Nephron progenitor cell (in vitro differentiated cells): Measurements from ENCODE around the gene CCDC3.
A peak's percentile ranks its signal among the peaks of the same experiment; 100 is the strongest.
"Not testable (repeated sequence)": the region's sequence is repeated elsewhere in the genome, so short reads cannot be mapped to it uniquely, and the experiment has no call there.

Experiments used
- DNase-seq: peaks from one replicate; pipeline ENCODE4 v3.0.0; 2021
- H3K27ac Mint-ChIP-seq: 2 replicates; pipeline ENCODE4 v1.8.0; 2021; ENCODE audit warnings: mild to moderate bottlenecking, moderate library complexity, mixed read lengths
- H3K27me3 Mint-ChIP-seq: 2 replicates; pipeline ENCODE4 v1.8.0; 2021; ENCODE audit warnings: mild to moderate bottlenecking, low read depth, mixed read lengths; ENCODE audit not compliant: poor library complexity
- H3K36me3 Mint-ChIP-seq: 2 replicates; pipeline ENCODE4 v1.8.0; 2021; ENCODE audit warnings: low read depth, mixed read lengths
- H3K4me1 Mint-ChIP-seq: 2 replicates; pipeline ENCODE4 v1.8.0; 2021; ENCODE audit warnings: mixed read lengths
- H3K4me3 Mint-ChIP-seq: 2 replicates; pipeline ENCODE4 v1.8.0; 2021; ENCODE audit warnings: mild to moderate bottlenecking, moderate library complexity, mixed read lengths
- H3K9me3 Mint-ChIP-seq: 2 replicates; pipeline ENCODE4 v1.8.0; 2021; ENCODE audit warnings: mild to moderate bottlenecking, moderate library complexity, mixed read lengths
- TF ChIP-seq, protein P1 (sequence below): fragments of 200-600 bp; sonication (generic); IDR thresholded peaks from 2 replicates; pipeline ENCODE4 v1.5.0; 2021; ENCODE audit warnings: antibody characterized with exemption

CCDC3 gene

DNA sequence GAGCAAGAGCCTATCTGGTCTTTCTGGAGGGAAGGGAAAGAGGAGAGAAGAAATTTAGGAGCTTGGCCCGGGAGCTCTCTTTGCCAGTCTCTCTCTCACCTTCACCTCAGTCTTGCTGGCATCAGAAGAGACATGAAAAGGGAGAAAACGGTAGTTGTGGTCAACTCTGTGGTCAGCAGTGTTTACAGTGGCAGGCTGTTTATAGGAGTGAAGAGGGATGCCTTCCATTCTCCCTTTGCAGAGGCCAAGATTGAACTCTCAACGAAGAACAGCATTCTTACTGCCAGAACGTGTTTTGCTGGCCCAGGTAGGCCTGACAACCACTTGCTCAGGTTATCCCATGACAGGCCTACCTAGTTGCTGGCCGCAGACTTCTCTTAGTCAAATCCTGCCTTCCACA lies 133.3 kb downstream of the CCDC3 start:
- no peak for DNase-seq
- Mint-ChIP-seq H3K4me3 (no peak overlapping the region), H3K9me3 (peaks cover 4% of the 10 kb centered on the region), H3K27me3 (peaks cover 6% of the 10 kb centered on the region), H3K27ac (no peak overlapping the region), H3K4me1 (peaks cover 26% of the 10 kb centered on the region), H3K36me3 (no peaks in the 10 kb centered on the region)
- TF ChIP-seq, protein P1, sequence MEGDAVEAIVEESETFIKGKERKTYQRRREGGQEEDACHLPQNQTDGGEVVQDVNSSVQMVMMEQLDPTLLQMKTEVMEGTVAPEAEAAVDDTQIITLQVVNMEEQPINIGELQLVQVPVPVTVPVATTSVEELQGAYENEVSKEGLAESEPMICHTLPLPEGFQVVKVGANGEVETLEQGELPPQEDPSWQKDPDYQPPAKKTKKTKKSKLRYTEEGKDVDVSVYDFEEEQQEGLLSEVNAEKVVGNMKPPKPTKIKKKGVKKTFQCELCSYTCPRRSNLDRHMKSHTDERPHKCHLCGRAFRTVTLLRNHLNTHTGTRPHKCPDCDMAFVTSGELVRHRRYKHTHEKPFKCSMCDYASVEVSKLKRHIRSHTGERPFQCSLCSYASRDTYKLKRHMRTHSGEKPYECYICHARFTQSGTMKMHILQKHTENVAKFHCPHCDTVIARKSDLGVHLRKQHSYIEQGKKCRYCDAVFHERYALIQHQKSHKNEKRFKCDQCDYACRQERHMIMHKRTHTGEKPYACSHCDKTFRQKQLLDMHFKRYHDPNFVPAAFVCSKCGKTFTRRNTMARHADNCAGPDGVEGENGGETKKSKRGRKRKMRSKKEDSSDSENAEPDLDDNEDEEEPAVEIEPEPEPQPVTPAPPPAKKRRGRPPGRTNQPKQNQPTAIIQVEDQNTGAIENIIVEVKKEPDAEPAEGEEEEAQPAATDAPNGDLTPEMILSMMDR, result no peak

DNA sequence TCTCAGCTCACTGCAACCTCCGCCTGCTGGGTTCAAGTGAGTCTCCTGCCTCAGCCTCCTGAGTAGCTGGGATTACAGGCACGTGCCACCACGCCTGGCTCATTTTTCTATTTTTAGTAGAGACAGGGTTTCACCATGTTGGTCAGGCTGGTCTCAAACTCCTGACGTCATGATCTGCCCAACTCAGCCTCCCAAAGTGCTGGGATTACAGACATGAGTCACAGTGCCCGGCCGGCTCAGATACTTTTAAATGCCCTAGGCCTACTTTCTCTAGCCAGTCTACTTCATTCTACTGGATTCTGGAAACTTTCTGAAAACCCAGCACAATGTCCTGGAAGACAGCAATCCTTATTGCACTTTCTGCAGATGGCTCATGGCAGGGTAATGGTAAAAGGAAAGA lies 136.0 kb downstream of the CCDC3 start:
- peaks cover 21% of the 10 kb centered on the region for H3K9me3 Mint-ChIP-seq
- not testable (repeated sequence) for H3K4me3 Mint-ChIP-seq, H3K4me1 Mint-ChIP-seq, H3K27me3 Mint-ChIP-seq, H3K27ac Mint-ChIP-seq, H3K36me3 Mint-ChIP-seq, DNase-seq

DNA sequence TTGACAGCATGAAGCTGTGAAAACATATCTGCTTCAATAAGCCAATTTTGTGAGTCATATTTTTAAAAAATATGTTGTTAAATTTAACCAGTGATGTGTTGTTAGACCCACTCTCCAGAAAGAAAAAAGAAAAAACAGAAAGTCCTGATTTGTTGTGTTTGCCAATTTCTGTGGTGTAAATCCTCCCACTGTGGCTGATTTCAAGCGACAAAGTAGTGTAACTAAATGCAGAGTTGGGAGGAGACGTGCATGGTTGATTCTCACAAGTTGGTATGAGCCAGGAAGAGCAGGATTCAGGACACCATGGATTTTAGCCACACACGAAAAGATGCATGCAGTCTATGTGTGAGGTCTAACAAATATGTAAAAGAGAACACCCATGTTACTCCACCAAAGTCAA lies 139.1 kb downstream of the CCDC3 start:
- H3K9me3 Mint-ChIP-seq, result peaks cover 44% of the 10 kb centered on the region
- H3K27me3 Mint-ChIP-seq, result peaks cover 19% of the 10 kb centered on the region
- no peaks in the 10 kb centered on the region for H3K36me3 Mint-ChIP-seq
- no peak overlapping the region for H3K27ac Mint-ChIP-seq
- no peaks in the 10 kb centered on the region for H3K4me1 Mint-ChIP-seq
- H3K4me3 Mint-ChIP-seq, result no peak overlapping the region
- no peak for DNase-seq
- TF ChIP-seq, protein P1, result no peak

GRCh38 chr10:12854988-12855387 lies 146.5 kb downstream of the CCDC3 start:
- H3K36me3 Mint-ChIP-seq, result no peaks in the 10 kb centered on the region
- H3K27ac Mint-ChIP-seq, result no peak overlapping the region
- H3K27me3 Mint-ChIP-seq, result peaks cover 19% of the 10 kb centered on the region
- H3K4me3 Mint-ChIP-seq, result no peak overlapping the region
- no peak for DNase-seq
- H3K9me3 Mint-ChIP-seq, result peaks cover 35% of the 10 kb centered on the region
- H3K4me1 Mint-ChIP-seq, result peaks cover 3% of the 10 kb centered on the region
- TF ChIP-seq, protein P1, result no peak

- DNase-seq, result no peak
- TF ChIP-seq, protein P1, result no peak
- no peaks in the 10 kb centered on the region for H3K36me3 Mint-ChIP-seq
- no peak overlapping the region for H3K27ac Mint-ChIP-seq
- peaks cover 20% of the 10 kb centered on the region for H3K9me3 Mint-ChIP-seq
- H3K27me3 Mint-ChIP-seq, result peaks cover 8% of the 10 kb centered on the region
- H3K4me1 Mint-ChIP-seq, result peaks cover 19% of the 10 kb centered on the region
- H3K4me3 Mint-ChIP-seq, result no peak overlapping the region
Observed at GRCh38 chr10:12852687-12853086, 148.8 kb downstream of the CCDC3 start.

DNA sequence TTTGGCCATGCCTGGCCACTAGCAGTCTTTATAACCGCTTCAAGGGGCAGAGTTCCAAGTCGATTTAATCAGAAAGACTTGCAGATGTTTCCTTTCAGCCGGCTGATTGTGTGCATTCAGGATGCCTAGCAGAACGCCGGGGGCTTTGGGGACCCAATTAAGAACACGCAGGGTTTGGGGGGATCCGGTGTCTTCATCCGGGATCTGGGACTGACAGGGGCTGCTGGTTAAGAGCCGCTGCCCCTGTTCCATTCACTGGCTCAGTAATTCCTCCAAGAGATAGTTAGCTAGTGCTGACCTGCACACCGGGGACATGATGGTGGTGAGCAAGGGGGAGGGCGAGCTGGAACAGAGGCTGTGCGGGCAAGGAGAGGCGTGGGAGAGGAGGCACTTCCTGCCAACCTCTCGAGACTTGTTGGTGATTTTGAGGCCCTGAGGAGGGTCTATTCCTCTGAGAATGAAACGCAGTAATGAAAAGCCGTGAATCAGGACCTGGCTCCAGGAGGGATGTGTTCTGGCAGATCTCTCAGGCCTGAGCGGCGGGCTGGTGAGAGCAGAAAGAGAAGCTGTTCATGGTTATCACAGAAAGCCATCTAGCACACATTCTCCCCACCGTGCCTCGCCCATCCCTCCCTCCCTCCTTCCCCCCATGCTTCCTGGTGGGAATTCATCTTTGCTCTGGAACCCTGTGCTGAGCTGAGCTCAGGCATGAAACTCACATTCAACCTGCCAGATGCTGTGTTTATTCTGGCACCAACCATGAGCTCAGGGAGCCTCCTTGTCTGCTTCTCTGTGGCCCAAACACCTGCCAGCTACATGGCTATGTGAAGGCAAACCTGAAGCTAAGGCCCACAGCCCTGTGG lies 152.0 kb downstream of the CCDC3 start:
- Mint-ChIP-seq H3K9me3 (peaks cover 12% of the 10 kb centered on the region), H3K27ac (peak overlapping the region; percentile 98), H3K27me3 (peaks cover 2% of the 10 kb centered on the region), H3K4me1 (peaks cover 47% of the 10 kb centered on the region), H3K36me3 (no peaks in the 10 kb centered on the region), H3K4me3 (no peak overlapping the region)
- TF ChIP-seq, protein P1, result no peak
- peak; percentile 18 for DNase-seq
